Measurements from ENCODE around the gene PRKAG2. TPM values are rescaled to one million over a fixed set of nuclear protein-coding genes. Genes with fewer than 3 reads are reported as not detected.

The PRKAG2 gene
- total and polyA plus RNA-seq, 4 donors: 3.6 to 25.1 (median 16.8) TPM

DNA sequence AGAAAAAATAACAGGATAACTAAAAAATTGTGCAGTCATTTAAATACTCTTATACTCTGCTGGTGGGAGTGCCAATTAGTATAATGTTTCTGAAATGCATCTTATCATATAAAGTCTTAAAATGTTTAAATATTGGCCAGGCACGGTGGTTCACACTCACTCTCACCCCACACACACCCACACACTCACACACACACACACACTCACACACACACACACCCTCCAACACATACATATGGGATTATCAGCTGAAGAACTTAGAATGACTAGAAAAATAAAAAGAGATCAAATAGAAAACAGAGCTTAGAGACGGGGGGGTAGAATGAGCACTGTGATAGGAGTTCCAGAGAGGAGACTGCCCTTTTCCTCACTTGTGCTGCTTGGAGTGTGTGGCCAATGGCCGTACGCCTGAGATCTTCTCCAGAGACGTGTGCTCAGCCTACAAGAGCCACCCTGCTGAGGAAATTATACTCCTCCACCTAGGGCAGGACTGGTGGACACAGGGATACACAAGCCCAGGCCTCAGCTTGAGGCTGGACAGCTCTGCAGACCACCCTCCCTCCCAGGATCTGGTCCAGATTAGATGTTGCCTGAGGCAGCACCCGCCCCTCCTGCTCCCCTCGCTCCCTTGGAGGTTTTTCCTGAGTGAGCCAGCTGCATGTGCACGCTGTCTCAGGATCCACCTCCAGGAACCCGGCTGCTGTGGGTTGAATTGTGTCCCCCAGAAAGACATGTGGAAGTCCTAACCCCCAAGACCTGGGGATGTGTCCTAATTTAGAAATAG is 26.5 kb upstream of the PRKAG2 start:
- WGBS: 82% methylated on average over 9 of the region's 9 CpGs
- no peaks in the 10 kb centered on the region for H3K4me1 ChIP-seq (ENCODE audit: control insufficient read depth in 4 of 4, insufficient read depth in 4 of 4, low read length in 3 of 4)
- no peaks in the 10 kb centered on the region for H3K9me3 ChIP-seq (ENCODE audit: control insufficient read depth in 4 of 4, low read length in 3 of 4)
- no peak overlapping the region for H3K9ac ChIP-seq (ENCODE audit: low read depth in 1 of 2, low read length in 2 of 2)
- H3K4me3 ChIP-seq (ENCODE audit: low read depth in 1 of 3, low read length in 3 of 3): no peak overlapping the region
- no peaks in the 10 kb centered on the region for H3K36me3 ChIP-seq (ENCODE audit: control insufficient read depth in 4 of 4, insufficient read depth in 3 of 4, low read depth in 1 of 4, low read length in 3 of 4)
- H3K27ac ChIP-seq (ENCODE audit: low read depth in 1 of 2, low read length in 2 of 2): no peak overlapping the region
- TF ChIP-seq GABPA (IDR thresholded peaks at IDR 0.05 in 1 of 2, conservative IDR thresholded peaks at IDR 0.05 in 1 of 2): no peak
- no peak for TF ChIP-seq SP1 (IDR thresholded peaks at IDR 0.05)
- no peak for TF ChIP-seq HNF4G (IDR thresholded peaks at IDR 0.05)
- no peak for DNase-seq (ENCODE audit: low spot score)
- no peaks in the 10 kb centered on the region for H3K27me3 ChIP-seq (ENCODE audit: control insufficient read depth in 4 of 4, insufficient read depth in 4 of 4, low read length in 3 of 4)

DNA sequence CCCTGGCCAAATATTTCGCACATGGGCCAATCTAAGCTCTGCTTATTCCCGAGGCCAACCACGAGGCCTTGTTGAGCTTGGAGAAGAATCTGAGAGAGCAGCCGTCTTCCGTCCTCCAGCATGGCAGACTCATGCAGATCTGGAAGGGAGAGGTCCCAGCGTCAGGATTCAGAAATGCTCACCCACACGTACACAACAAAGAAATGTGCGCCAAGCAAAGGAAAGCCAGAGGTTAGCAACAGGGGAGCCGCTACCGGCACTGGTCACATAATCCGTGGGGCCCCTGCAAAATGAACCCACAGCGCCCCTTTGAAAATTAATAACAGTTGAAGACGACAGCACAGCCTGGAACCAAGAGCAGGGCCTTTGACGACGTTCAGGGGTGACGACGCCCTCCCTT is 25.4 kb upstream of the PRKAG2 start:
- H3K4me3 ChIP-seq (ENCODE audit: low read depth in 1 of 3, low read length in 3 of 3): no peak overlapping the region
- no peaks in the 10 kb centered on the region for H3K27me3 ChIP-seq (ENCODE audit: control insufficient read depth in 4 of 4, insufficient read depth in 4 of 4, low read length in 3 of 4)
- peaks cover 0 to 2% (median under 1%) of the 10 kb centered on the region in 4 donors for H3K4me1 ChIP-seq (ENCODE audit: control insufficient read depth in 4 of 4, insufficient read depth in 4 of 4, low read length in 3 of 4)
- whole genome bisulfite sequencing: 88% methylated on average over 17 of the region's 17 CpGs
- no peak overlapping the region for H3K27ac ChIP-seq (ENCODE audit: low read depth in 1 of 2, low read length in 2 of 2)
- no peak for DNase-seq (ENCODE audit: low spot score)
- no peak for TF ChIP-seq JUND (IDR thresholded peaks at IDR 0.05)
- no peak for TF ChIP-seq FOXA1 (IDR thresholded peaks at IDR 0.05)
- TF ChIP-seq FOXA2 (IDR thresholded peaks at IDR 0.05): no peak
- TF ChIP-seq, protein P1, sequence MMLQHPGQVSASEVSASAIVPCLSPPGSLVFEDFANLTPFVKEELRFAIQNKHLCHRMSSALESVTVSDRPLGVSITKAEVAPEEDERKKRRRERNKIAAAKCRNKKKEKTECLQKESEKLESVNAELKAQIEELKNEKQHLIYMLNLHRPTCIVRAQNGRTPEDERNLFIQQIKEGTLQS (IDR thresholded peaks at IDR 0.05): no peak
- TF ChIP-seq, protein P2, sequence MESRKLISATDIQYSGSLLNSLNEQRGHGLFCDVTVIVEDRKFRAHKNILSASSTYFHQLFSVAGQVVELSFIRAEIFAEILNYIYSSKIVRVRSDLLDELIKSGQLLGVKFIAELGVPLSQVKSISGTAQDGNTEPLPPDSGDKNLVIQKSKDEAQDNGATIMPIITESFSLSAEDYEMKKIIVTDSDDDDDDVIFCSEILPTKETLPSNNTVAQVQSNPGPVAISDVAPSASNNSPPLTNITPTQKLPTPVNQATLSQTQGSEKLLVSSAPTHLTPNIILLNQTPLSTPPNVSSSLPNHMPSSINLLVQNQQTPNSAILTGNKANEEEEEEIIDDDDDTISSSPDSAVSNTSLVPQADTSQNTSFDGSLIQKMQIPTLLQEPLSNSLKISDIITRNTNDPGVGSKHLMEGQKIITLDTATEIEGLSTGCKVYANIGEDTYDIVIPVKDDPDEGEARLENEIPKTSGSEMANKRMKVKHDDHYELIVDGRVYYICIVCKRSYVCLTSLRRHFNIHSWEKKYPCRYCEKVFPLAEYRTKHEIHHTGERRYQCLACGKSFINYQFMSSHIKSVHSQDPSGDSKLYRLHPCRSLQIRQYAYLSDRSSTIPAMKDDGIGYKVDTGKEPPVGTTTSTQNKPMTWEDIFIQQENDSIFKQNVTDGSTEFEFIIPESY (IDR thresholded peaks at IDR 0.05): no peak
- no peak for TF ChIP-seq GABPA (IDR thresholded peaks at IDR 0.05 in 1 of 2, conservative IDR thresholded peaks at IDR 0.05 in 1 of 2)
- TF ChIP-seq SP1 (IDR thresholded peaks at IDR 0.05): no peak
- no peak for TF ChIP-seq NR2F2 (IDR thresholded peaks at IDR 0.05)
- no peak for TF ChIP-seq RAD21 (IDR thresholded peaks at IDR 0.05)
- TF ChIP-seq, protein P3, sequence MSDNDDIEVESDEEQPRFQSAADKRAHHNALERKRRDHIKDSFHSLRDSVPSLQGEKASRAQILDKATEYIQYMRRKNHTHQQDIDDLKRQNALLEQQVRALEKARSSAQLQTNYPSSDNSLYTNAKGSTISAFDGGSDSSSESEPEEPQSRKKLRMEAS (IDR thresholded peaks at IDR 0.05): no peak
- TF ChIP-seq, protein P4, sequence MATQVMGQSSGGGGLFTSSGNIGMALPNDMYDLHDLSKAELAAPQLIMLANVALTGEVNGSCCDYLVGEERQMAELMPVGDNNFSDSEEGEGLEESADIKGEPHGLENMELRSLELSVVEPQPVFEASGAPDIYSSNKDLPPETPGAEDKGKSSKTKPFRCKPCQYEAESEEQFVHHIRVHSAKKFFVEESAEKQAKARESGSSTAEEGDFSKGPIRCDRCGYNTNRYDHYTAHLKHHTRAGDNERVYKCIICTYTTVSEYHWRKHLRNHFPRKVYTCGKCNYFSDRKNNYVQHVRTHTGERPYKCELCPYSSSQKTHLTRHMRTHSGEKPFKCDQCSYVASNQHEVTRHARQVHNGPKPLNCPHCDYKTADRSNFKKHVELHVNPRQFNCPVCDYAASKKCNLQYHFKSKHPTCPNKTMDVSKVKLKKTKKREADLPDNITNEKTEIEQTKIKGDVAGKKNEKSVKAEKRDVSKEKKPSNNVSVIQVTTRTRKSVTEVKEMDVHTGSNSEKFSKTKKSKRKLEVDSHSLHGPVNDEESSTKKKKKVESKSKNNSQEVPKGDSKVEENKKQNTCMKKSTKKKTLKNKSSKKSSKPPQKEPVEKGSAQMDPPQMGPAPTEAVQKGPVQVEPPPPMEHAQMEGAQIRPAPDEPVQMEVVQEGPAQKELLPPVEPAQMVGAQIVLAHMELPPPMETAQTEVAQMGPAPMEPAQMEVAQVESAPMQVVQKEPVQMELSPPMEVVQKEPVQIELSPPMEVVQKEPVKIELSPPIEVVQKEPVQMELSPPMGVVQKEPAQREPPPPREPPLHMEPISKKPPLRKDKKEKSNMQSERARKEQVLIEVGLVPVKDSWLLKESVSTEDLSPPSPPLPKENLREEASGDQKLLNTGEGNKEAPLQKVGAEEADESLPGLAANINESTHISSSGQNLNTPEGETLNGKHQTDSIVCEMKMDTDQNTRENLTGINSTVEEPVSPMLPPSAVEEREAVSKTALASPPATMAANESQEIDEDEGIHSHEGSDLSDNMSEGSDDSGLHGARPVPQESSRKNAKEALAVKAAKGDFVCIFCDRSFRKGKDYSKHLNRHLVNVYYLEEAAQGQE (IDR thresholded peaks at IDR 0.05): no peak
- no peak for TF ChIP-seq RXRA (IDR thresholded peaks at IDR 0.05)
- TF ChIP-seq HNF4G (IDR thresholded peaks at IDR 0.05): no peak
- no peak for TF ChIP-seq EGR1 (IDR thresholded peaks at IDR 0.05; ENCODE audit: low read depth in 2 of 2)
- no peak for TF ChIP-seq HNF4A (conservative IDR thresholded peaks at IDR 0.05)
- TF ChIP-seq YY1 (IDR thresholded peaks at IDR 0.05): no peak
- TF ChIP-seq, protein P5, sequence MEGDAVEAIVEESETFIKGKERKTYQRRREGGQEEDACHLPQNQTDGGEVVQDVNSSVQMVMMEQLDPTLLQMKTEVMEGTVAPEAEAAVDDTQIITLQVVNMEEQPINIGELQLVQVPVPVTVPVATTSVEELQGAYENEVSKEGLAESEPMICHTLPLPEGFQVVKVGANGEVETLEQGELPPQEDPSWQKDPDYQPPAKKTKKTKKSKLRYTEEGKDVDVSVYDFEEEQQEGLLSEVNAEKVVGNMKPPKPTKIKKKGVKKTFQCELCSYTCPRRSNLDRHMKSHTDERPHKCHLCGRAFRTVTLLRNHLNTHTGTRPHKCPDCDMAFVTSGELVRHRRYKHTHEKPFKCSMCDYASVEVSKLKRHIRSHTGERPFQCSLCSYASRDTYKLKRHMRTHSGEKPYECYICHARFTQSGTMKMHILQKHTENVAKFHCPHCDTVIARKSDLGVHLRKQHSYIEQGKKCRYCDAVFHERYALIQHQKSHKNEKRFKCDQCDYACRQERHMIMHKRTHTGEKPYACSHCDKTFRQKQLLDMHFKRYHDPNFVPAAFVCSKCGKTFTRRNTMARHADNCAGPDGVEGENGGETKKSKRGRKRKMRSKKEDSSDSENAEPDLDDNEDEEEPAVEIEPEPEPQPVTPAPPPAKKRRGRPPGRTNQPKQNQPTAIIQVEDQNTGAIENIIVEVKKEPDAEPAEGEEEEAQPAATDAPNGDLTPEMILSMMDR (IDR thresholded peaks at IDR 0.05; ENCODE audit: low read depth, low read length, missing input control): no peak
- no peak for TF ChIP-seq TAF1 (conservative IDR thresholded peaks at IDR 0.05)
- H3K9me3 ChIP-seq (ENCODE audit: control insufficient read depth in 4 of 4, low read length in 3 of 4): no peaks in the 10 kb centered on the region
- no peak overlapping the region for H3K9ac ChIP-seq (ENCODE audit: low read depth in 1 of 2, low read length in 2 of 2)
- no peaks in the 10 kb centered on the region for H3K36me3 ChIP-seq (ENCODE audit: control insufficient read depth in 4 of 4, insufficient read depth in 3 of 4, low read depth in 1 of 4, low read length in 3 of 4)
